HG03354 (cell line): ENCODE measurements around the gene POLR2A.

Source experiments
- ATAC-seq: cut with Tn5 transposase; IDR thresholded peaks from one replicate; pipeline ENCODE4 v1.9.1; 2021; ENCODE audit warnings: mild to moderate bottlenecking; ENCODE audit not compliant: unreplicated experiment, poor library complexity, severe bottlenecking

POLR2A gene

GRCh38 chr17:7544911-7545310 lies 60.7 kb downstream of the POLR2A start:
- no peak for ATAC-seq

- ATAC-seq, result no peak
These were observed 64.6 kb downstream of the POLR2A start, which contains the start of gene TNFSF12 for GRCh38 chr17:7548585-7549400. TSS of gene TNFSF12 (plus strand) at chr17:7549058. CDS start at chr17:7549154, 96 bp downstream.
